Hematopoietic multipotent progenitor cell treated with erythropoietin and hydrocortisone succinate and interleukin-3 and kit ligand, for 17 days (in vitro differentiated cells): ENCODE results near the gene FOXL1.

Source experiments
- DNase-seq: peaks from one replicate; pipeline ENCODE4 v3.0.0-alpha.2; 2015; ENCODE audit warnings: low spot score

Gene FOXL1

GRCh38 chr16:86568677-86569623 lies 9.4 kb upstream of the FOXL1 start:
- DNase-seq: no peak

GRCh38 chr16:86569701-86570447 lies 8.5 kb upstream of the FOXL1 start:
- DNase-seq: no peak

GRCh38 chr16:86570558-86571529 lies 7.5 kb upstream of the FOXL1 start:
- DNase-seq: no peak

GRCh38 chr16:86571530-86571915 lies 6.8 kb upstream of the FOXL1 start:
- no peak for DNase-seq

- DNase-seq: no peak
Observed at GRCh38 chr16:86572041-86572521, 6.3 kb upstream of the FOXL1 start.

- DNase-seq: no peak
Observed at GRCh38 chr16:86572606-86573005, 5.7 kb upstream of the FOXL1 start.

GRCh38 chr16:86573215-86573614 lies 5.1 kb upstream of the FOXL1 start:
- no peak for DNase-seq

GRCh38 chr16:86573646-86574508 lies 4.5 kb upstream of the FOXL1 start:
- DNase-seq: no peak

- DNase-seq: no peak
Observed at GRCh38 chr16:86574646-86575045, 3.7 kb upstream of the FOXL1 start.

GRCh38 chr16:86575095-86575685 lies 3.2 kb upstream of the FOXL1 start:
- DNase-seq: no peak

GRCh38 chr16:86575754-86576557 lies 2.4 kb upstream of the FOXL1 start:
- DNase-seq: no peak

- DNase-seq: no peak
Observed at GRCh38 chr16:86576591-86577313, 1.6 kb upstream of the FOXL1 start.

- DNase-seq: no peak
Observed at GRCh38 chr16:86577314-86577971, 906 bp upstream of the FOXL1 start.

- no peak for DNase-seq
Observed at GRCh38 chr16:86578611-86579267, 390 bp downstream of the FOXL1 start.

GRCh38 chr16:86579268-86580062 lies 1.1 kb downstream of the FOXL1 start:
- no peak for DNase-seq

GRCh38 chr16:86580063-86580790 lies 1.9 kb downstream of the FOXL1 start:
- no peak for DNase-seq
